Activated CD4-positive, alpha-beta memory T cell treated with anti-CD3 and anti-CD28 coated beads, Interleukin-2, amount 10 ng/mL, durations not matched to agents 7 days and 5 days (primary cell): Measurements from ENCODE around the gene OR8K5. TPM values are rescaled to one million over a fixed set of nuclear protein-coding genes. Genes with fewer than 3 reads are reported as not detected.
"Not testable (repeated sequence)": the region's sequence is repeated elsewhere in the genome, so short reads cannot be mapped to it uniquely, and the experiment has no call there.

Experiments
- CTCF ChIA-PET: fragments of 350-600 bp; sonication (Branson Sonifier 250); formaldehyde crosslinking; loops from one replicate; lab custom pipeline; 2021; ENCODE audit warnings: antibody characterized with exemption, inconsistent platforms; lab: Charles Lee
- POLR2A ChIA-PET: fragments of 350-600 bp; sonication (Branson Sonifier 250); formaldehyde crosslinking; loops from one replicate; lab custom pipeline; 2021; ENCODE audit warnings: antibody characterized with exemption; lab: Charles Lee
- DNase-seq: peaks from one replicate; pipeline ENCODE4 v3.0.0-alpha.2; 2020
- H3K27ac Mint-ChIP-seq: one replicate; pipeline ENCODE4 v1.8.0; 2021; ENCODE audit warnings: mild to moderate bottlenecking, mixed read lengths
- H3K27me3 Mint-ChIP-seq: one replicate; pipeline ENCODE4 v1.8.0; 2021; ENCODE audit warnings: mixed read lengths
- H3K36me3 Mint-ChIP-seq: one replicate; pipeline ENCODE4 v1.8.0; 2021; ENCODE audit warnings: low read depth, mixed read lengths
- H3K4me1 Mint-ChIP-seq: one replicate; pipeline ENCODE4 v1.8.0; 2021; ENCODE audit warnings: mixed read lengths
- H3K4me3 Mint-ChIP-seq: one replicate; pipeline ENCODE4 v1.8.0; 2021; ENCODE audit warnings: mild to moderate bottlenecking, mixed read lengths
- H3K9me3 Mint-ChIP-seq: one replicate; pipeline ENCODE4 v1.8.0; 2021; ENCODE audit warnings: mixed read lengths
- total RNA-seq, 2 experiments: library from RNA; stranded (reverse); gene quantifications; one replicate each; pipeline ENCODE4 v1.2.3, GENCODE V29; 2021

OR8K5 gene
- not detected for total RNA-seq

- Mint-ChIP-seq H3K27me3 (no peaks in the 10 kb centered on the region), H3K9me3 (peaks cover 7% of the 10 kb centered on the region), H3K27ac (no peak within 1 kb of the TSS), H3K4me1 (no peaks in the 10 kb centered on the region), H3K4me3 (no peak within 1 kb of the TSS), H3K36me3 (no peaks in the 10 kb centered on the region)
- DNase-seq: no peak
- ChIA-PET POLR2A (no interaction called here), CTCF (no interaction called here)
Measured at GRCh38 chr11:56160217-56160616, at the start of gene OR8K5. OR8K5 (minus strand) TSS chr11:56160317; CDS start chr11:56160317, 0 bp downstream.

- Mint-ChIP-seq H3K27me3 (no peaks in the 10 kb centered on the region), H3K36me3 (no peaks in the 10 kb centered on the region), H3K9me3 (peaks cover 21% of the 10 kb centered on the region), H3K4me3 (no peak overlapping the region), H3K27ac (no peak overlapping the region), H3K4me1 (no peaks in the 10 kb centered on the region)
- ChIA-PET POLR2A (no interaction called here), CTCF (no interaction called here)
- DNase-seq: no peak
Measured at GRCh38 chr11:56207790-56208189, 47.7 kb upstream of the OR8K5 start.

- Mint-ChIP-seq H3K4me1 (no peaks in the 10 kb centered on the region), H3K27ac (no peak overlapping the region), H3K9me3 (peaks cover 6% of the 10 kb centered on the region), H3K4me3 (no peak overlapping the region), H3K27me3 (no peaks in the 10 kb centered on the region), H3K36me3 (no peaks in the 10 kb centered on the region)
- no peak for DNase-seq
- ChIA-PET POLR2A (no interaction called here), CTCF (no interaction called here)
Measured at GRCh38 chr11:56197367-56197766, 37.2 kb upstream of the OR8K5 start.

GRCh38 chr11:56196705-56197104, 36.6 kb upstream of the OR8K5 start:
- DNase-seq: no peak
- H3K4me1 Mint-ChIP-seq: no peaks in the 10 kb centered on the region
- no peaks in the 10 kb centered on the region for H3K36me3 Mint-ChIP-seq
- ChIA-PET CTCF (no interaction called here), POLR2A (no interaction called here)
- H3K27ac Mint-ChIP-seq: no peak overlapping the region
- H3K4me3 Mint-ChIP-seq: no peak overlapping the region
- H3K9me3 Mint-ChIP-seq: peaks cover 6% of the 10 kb centered on the region
- H3K27me3 Mint-ChIP-seq: no peaks in the 10 kb centered on the region

GRCh38 chr11:56188602-56189001, 28.5 kb upstream of the OR8K5 start:
- no peaks in the 10 kb centered on the region for H3K36me3 Mint-ChIP-seq
- H3K4me1 Mint-ChIP-seq: no peaks in the 10 kb centered on the region
- no peak overlapping the region for H3K4me3 Mint-ChIP-seq
- POLR2A ChIA-PET: no interaction called here
- DNase-seq: no peak
- H3K9me3 Mint-ChIP-seq: peaks cover 6% of the 10 kb centered on the region
- no peak overlapping the region for H3K27ac Mint-ChIP-seq
- H3K27me3 Mint-ChIP-seq: no peaks in the 10 kb centered on the region
- CTCF ChIA-PET: no interaction called here

- Mint-ChIP-seq H3K36me3 (no peaks in the 10 kb centered on the region), H3K9me3 (peaks cover 18% of the 10 kb centered on the region), H3K4me1 (no peaks in the 10 kb centered on the region), H3K27ac (no peak overlapping the region), H3K4me3 (no peak overlapping the region), H3K27me3 (no peaks in the 10 kb centered on the region)
- CTCF ChIA-PET: no interaction called here
- POLR2A ChIA-PET: no interaction called here
- no peak for DNase-seq
Measured at GRCh38 chr11:56183459-56183858, 23.3 kb upstream of the OR8K5 start.

GRCh38 chr11:56176318-56176717, 16.2 kb upstream of the OR8K5 start, which contains the start of gene OR5J2:
OR5J2 (plus strand) TSS chr11:56176618; CDS start chr11:56176618, 0 bp downstream.
- CTCF ChIA-PET: no interaction called here
- no peaks in the 10 kb centered on the region for H3K4me1 Mint-ChIP-seq
- H3K36me3 Mint-ChIP-seq: no peaks in the 10 kb centered on the region
- no peak within 1 kb of the TSS for H3K4me3 Mint-ChIP-seq
- H3K27ac Mint-ChIP-seq: no peak within 1 kb of the TSS
- no peaks in the 10 kb centered on the region for H3K27me3 Mint-ChIP-seq
- H3K9me3 Mint-ChIP-seq: peaks cover 17% of the 10 kb centered on the region
- POLR2A ChIA-PET: no interaction called here
- no peak for DNase-seq

GRCh38 chr11:56172256-56172830, 12.2 kb upstream of the OR8K5 start:
- Mint-ChIP-seq H3K27me3 (no peaks in the 10 kb centered on the region), H3K27ac (no peak overlapping the region), H3K9me3 (peaks cover 13% of the 10 kb centered on the region), H3K4me3 (no peak overlapping the region), H3K4me1 (no peaks in the 10 kb centered on the region), H3K36me3 (no peaks in the 10 kb centered on the region)
- ChIA-PET CTCF (no interaction called here), POLR2A (no interaction called here)
- no peak for DNase-seq

- no peak for DNase-seq
- no peaks in the 10 kb centered on the region for H3K36me3 Mint-ChIP-seq
- H3K4me1 Mint-ChIP-seq: no peaks in the 10 kb centered on the region
- no peak overlapping the region for H3K4me3 Mint-ChIP-seq
- ChIA-PET POLR2A (no interaction called here), CTCF (no interaction called here)
- H3K9me3 Mint-ChIP-seq: peaks cover 4% of the 10 kb centered on the region
- H3K27me3 Mint-ChIP-seq: no peaks in the 10 kb centered on the region
- no peak overlapping the region for H3K27ac Mint-ChIP-seq
Measured at GRCh38 chr11:56163804-56164203, 3.7 kb upstream of the OR8K5 start.

GRCh38 chr11:56152333-56152732, 7.8 kb downstream of the OR8K5 start:
- ChIA-PET POLR2A (no interaction called here), CTCF (no interaction called here)
- Mint-ChIP-seq H3K4me3 (no peak overlapping the region), H3K9me3 (peaks cover 32% of the 10 kb centered on the region), H3K27me3 (no peaks in the 10 kb centered on the region), H3K36me3 (no peaks in the 10 kb centered on the region), H3K27ac (no peak overlapping the region), H3K4me1 (no peaks in the 10 kb centered on the region)
- no peak for DNase-seq

- Mint-ChIP-seq H3K9me3 (peaks cover 35% of the 10 kb centered on the region), H3K4me1 (no peaks in the 10 kb centered on the region)
- POLR2A ChIA-PET: no interaction called here
Measured at GRCh38 chr11:56151376-56151775, 8.7 kb downstream of the OR8K5 start.

GRCh38 chr11:56143681-56144080, 16.4 kb downstream of the OR8K5 start:
- POLR2A ChIA-PET, DNase-seq, H3K9me3 Mint-ChIP-seq, H3K27ac Mint-ChIP-seq, CTCF ChIA-PET, H3K4me1 Mint-ChIP-seq, H3K36me3 Mint-ChIP-seq, H3K27me3 Mint-ChIP-seq, H3K4me3 Mint-ChIP-seq: not testable (repeated sequence)

More at GRCh38 chr11:56151376-56151775, 8.7 kb downstream of the OR8K5 start:
- no peaks in the 10 kb centered on the region for H3K27me3 Mint-ChIP-seq
- no peak for DNase-seq
- H3K4me3 Mint-ChIP-seq: no peak overlapping the region
- no peak overlapping the region for H3K27ac Mint-ChIP-seq
- CTCF ChIA-PET: no interaction called here
- no peaks in the 10 kb centered on the region for H3K36me3 Mint-ChIP-seq

GRCh38 chr11:56140151-56140661, 19.9 kb downstream of the OR8K5 start, which contains the start of gene OR8J3:
OR8J3 (minus strand) TSS chr11:56140201; CDS start chr11:56137718, 2,483 bp downstream.
- Mint-ChIP-seq H3K27ac (no peak within 1 kb of the TSS), H3K9me3 (peaks cover 4% of the 10 kb centered on the region), H3K27me3 (no peaks in the 10 kb centered on the region), H3K4me1 (no peaks in the 10 kb centered on the region), H3K4me3 (no peak within 1 kb of the TSS), H3K36me3 (no peaks in the 10 kb centered on the region)
- POLR2A ChIA-PET: no interaction called here
- CTCF ChIA-PET: no interaction called here
- no peak for DNase-seq

- Mint-ChIP-seq H3K36me3 (no peaks in the 10 kb centered on the region), H3K9me3 (peaks cover 14% of the 10 kb centered on the region), H3K4me3 (no peak within 1 kb of the TSS), H3K4me1 (no peaks in the 10 kb centered on the region), H3K27me3 (no peaks in the 10 kb centered on the region), H3K27ac (no peak within 1 kb of the TSS)
- CTCF ChIA-PET: no interaction called here
- POLR2A ChIA-PET: no interaction called here
- no peak for DNase-seq
Measured at GRCh38 chr11:56122073-56122472, 38.0 kb downstream of the OR8K5 start, which contains the start of gene OR8H3. OR8H3 (plus strand) TSS chr11:56122373; CDS start chr11:56122373, 0 bp downstream.
